ENCODE data around the gene PARD3. TPM values are rescaled to one million over a fixed set of nuclear protein-coding genes. Genes with fewer than 3 reads are reported as not detected.

PARD3 gene
- total RNA-seq, 2 experiments from 2014 or later: 0.53 to 0.71 TPM

GRCh38 chr10:34389801-34390200 lies 425.3 kb downstream of the PARD3 start:
- Histone ChIP-seq H3K27ac (ENCODE audit: low read depth in 1 of 2, low read length in 2 of 2) (no peak overlapping the region), H3K36me3 (ENCODE audit: insufficient read depth, low read length) (no peaks in the 10 kb centered on the region), H3K4me3 (ENCODE audit: low read length) (no peak overlapping the region), H3K4me1 (ENCODE audit: insufficient read depth, low read length) (no peaks in the 10 kb centered on the region), H3K27me3 (ENCODE audit: control insufficient read depth in 1 of 2, insufficient read depth in 2 of 2, low read length in 2 of 2) (no peaks in the 10 kb centered on the region), H3K9me3 (ENCODE audit: control insufficient read depth in 1 of 2, insufficient read depth in 1 of 2, low read length in 2 of 2) (no peaks in the 10 kb centered on the region)
- H3K36me3 Mint-ChIP-seq (ENCODE audit: low read depth): no peaks in the 10 kb centered on the region
- ChIA-PET CTCF (no interaction called here), POLR2A (interaction anchor here (0.7 kb wide), 1 partner anchor 1703 kb away, joined by 4 read pairs; no protein-coding TSS in a partner anchor)
- ATAC-seq (ENCODE audit: poor library complexity) (no peak), DNase-seq (no peak)
- H3K9me3 Mint-ChIP-seq: no peaks in the 10 kb centered on the region
- intact Hi-C loops (cut with DNase I, micrococcal nuclease): no loop called here
- no peaks in the 10 kb centered on the region for H3K27me3 Mint-ChIP-seq
- H3K4me1 Mint-ChIP-seq (ENCODE audit: low read depth): no peaks in the 10 kb centered on the region
- H3K4me3 Mint-ChIP-seq: no peak overlapping the region
- no peak for TF ChIP-seq CTCF (IDR thresholded peaks at IDR 0.05)
- H3K27ac Mint-ChIP-seq: no peak overlapping the region

- H3K4me1 ChIP-seq (ENCODE audit: insufficient read depth, low read length): no peaks in the 10 kb centered on the region
- TF ChIP-seq CTCF (IDR thresholded peaks at IDR 0.05): no peak
- DNase-seq: no peak
- ATAC-seq (ENCODE audit: poor library complexity): no peak
- H3K36me3 Mint-ChIP-seq (ENCODE audit: low read depth): no peaks in the 10 kb centered on the region
- POLR2A ChIA-PET: no interaction called here
- H3K9me3 ChIP-seq (ENCODE audit: control insufficient read depth in 1 of 2, insufficient read depth in 1 of 2, low read length in 2 of 2): no peaks in the 10 kb centered on the region
- no peak overlapping the region for H3K4me3 Mint-ChIP-seq
- CTCF ChIA-PET: no interaction called here
- H3K27ac ChIP-seq (ENCODE audit: low read depth in 1 of 2, low read length in 2 of 2): no peak overlapping the region
- no peaks in the 10 kb centered on the region for H3K27me3 Mint-ChIP-seq
- intact Hi-C loops (cut with DNase I, micrococcal nuclease): no loop called here
- no peaks in the 10 kb centered on the region for H3K4me1 Mint-ChIP-seq (ENCODE audit: low read depth)
- H3K27me3 ChIP-seq (ENCODE audit: control insufficient read depth in 1 of 2, insufficient read depth in 2 of 2, low read length in 2 of 2): no peaks in the 10 kb centered on the region
- H3K9me3 Mint-ChIP-seq: no peaks in the 10 kb centered on the region
- no peak overlapping the region for H3K27ac Mint-ChIP-seq
- H3K4me3 ChIP-seq (ENCODE audit: low read length): no peak overlapping the region
- no peaks in the 10 kb centered on the region for H3K36me3 ChIP-seq (ENCODE audit: insufficient read depth, low read length)
Observed at GRCh38 chr10:34386921-34387320, 428.2 kb downstream of the PARD3 start.

- no peak for ATAC-seq (ENCODE audit: poor library complexity)
- Mint-ChIP-seq H3K27ac (no peak overlapping the region), H3K36me3 (ENCODE audit: low read depth) (no peaks in the 10 kb centered on the region), H3K9me3 (no peaks in the 10 kb centered on the region), H3K4me1 (ENCODE audit: low read depth) (no peaks in the 10 kb centered on the region), H3K4me3 (no peak overlapping the region), H3K27me3 (no peaks in the 10 kb centered on the region)
- Histone ChIP-seq H3K9me3 (ENCODE audit: control insufficient read depth in 1 of 2, insufficient read depth in 1 of 2, low read length in 2 of 2) (no peaks in the 10 kb centered on the region), H3K4me3 (ENCODE audit: low read length) (no peak overlapping the region), H3K36me3 (ENCODE audit: insufficient read depth, low read length) (no peaks in the 10 kb centered on the region), H3K27me3 (ENCODE audit: control insufficient read depth in 1 of 2, insufficient read depth in 2 of 2, low read length in 2 of 2) (no peaks in the 10 kb centered on the region), H3K4me1 (ENCODE audit: insufficient read depth, low read length) (no peaks in the 10 kb centered on the region), H3K27ac (ENCODE audit: low read depth in 1 of 2, low read length in 2 of 2) (no peak overlapping the region)
- no peak for TF ChIP-seq CTCF (IDR thresholded peaks at IDR 0.05)
- intact Hi-C loops (cut with DNase I, micrococcal nuclease): no loop called here
- POLR2A ChIA-PET: no interaction called here
- DNase-seq: no peak
- CTCF ChIA-PET: no interaction called here
Observed at GRCh38 chr10:34384372-34384771, 430.7 kb downstream of the PARD3 start.
